ENCODE results near the gene CCDC51.
A peak's percentile ranks its signal among the peaks of the same experiment; 100 is the strongest.

Gene CCDC51

DNA sequence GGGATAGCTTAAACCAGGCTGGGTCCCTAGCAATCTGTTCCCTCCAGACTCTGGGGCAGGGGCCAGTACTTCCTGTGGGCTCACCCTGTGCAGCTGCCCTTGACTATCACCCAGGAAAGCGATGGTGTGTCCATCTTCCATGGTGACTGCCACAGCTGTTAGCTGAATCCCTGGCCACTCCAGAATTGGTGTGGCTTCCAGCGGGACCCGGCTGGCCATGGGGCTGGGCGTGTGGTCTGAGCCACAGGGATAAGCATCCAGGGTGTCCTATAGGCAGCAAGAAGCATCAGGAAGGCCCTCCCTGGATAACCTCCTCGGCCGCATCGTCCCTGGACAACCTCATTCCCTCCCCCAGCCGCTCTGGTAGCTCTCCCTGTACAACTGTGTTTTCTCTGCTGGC lies 17.2 kb downstream of the CCDC51 start:
- no peak for DNase-seq (ENCODE audit: low spot score)
- TF ChIP-seq, protein P1, sequence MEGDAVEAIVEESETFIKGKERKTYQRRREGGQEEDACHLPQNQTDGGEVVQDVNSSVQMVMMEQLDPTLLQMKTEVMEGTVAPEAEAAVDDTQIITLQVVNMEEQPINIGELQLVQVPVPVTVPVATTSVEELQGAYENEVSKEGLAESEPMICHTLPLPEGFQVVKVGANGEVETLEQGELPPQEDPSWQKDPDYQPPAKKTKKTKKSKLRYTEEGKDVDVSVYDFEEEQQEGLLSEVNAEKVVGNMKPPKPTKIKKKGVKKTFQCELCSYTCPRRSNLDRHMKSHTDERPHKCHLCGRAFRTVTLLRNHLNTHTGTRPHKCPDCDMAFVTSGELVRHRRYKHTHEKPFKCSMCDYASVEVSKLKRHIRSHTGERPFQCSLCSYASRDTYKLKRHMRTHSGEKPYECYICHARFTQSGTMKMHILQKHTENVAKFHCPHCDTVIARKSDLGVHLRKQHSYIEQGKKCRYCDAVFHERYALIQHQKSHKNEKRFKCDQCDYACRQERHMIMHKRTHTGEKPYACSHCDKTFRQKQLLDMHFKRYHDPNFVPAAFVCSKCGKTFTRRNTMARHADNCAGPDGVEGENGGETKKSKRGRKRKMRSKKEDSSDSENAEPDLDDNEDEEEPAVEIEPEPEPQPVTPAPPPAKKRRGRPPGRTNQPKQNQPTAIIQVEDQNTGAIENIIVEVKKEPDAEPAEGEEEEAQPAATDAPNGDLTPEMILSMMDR (IDR thresholded peaks at IDR 0.05; ENCODE audit: extremely low read depth, missing control alignments): no peak

DNA sequence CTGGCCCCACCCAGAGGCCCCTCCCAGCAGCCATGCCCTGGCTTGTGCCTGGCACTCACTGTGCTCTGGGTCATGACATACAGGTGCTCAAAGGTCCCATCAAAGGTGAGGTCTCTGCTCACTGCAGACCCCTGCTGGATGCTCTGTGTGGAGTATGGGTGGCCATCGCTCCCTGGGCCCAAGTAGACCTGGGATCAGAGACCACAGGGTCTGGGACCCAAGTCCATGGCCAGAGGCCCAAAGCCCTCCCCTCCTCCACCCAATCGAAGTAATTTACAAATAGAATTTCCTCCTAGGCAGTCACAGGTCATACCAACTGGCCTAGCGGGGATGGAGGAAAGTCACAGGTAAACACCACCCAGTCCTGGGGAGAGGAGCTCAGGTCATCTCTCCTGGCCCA lies 17.6 kb downstream of the CCDC51 start:
- TF ChIP-seq, protein P1 (IDR thresholded peaks at IDR 0.05; ENCODE audit: extremely low read depth, missing control alignments): no peak
- peak; percentile 39 for DNase-seq (ENCODE audit: low spot score)

DNA sequence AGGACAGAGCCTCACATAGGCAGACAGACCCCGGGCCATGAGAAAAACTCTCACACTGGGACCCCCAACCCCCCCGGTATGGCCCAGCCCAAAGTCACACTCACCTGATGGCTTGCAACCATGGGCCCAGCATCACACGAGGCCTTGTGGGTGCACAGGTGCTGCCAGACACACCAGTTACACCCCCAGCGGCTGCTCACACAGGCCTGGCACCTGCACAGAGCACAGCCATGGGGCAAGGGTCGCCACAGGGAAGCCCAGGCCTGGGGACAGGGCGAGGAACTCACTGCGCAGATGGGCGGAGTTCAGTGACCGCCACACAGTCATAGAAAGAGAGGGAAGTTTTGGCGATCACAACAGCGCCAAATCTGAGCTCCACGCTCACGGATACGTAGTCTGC lies 19.4 kb downstream of the CCDC51 start:
- TF ChIP-seq, protein P1 (IDR thresholded peaks at IDR 0.05; ENCODE audit: extremely low read depth, missing control alignments): no peak
- DNase-seq (ENCODE audit: low spot score): no peak

DNA sequence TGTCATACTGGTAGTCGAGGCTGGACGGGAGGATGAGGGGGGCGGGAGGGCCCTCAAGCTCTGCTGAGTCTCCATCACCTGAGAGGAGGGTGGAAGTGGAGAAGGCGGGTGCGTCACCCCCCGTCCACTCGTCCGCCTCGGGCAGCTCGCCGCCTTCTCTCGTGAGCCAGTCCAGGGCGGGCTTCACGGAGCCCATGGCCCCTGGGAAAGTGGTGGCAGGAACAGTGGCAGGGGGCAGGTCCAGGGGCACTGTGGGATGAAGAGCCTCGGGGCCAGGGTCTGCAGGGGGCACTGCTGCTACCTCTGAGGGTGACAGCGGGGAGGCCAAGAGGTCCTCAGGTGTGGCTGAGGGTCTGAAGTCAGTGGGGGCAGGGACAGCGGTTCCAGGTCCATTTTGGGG lies 20.3 kb downstream of the CCDC51 start:
- DNase-seq (ENCODE audit: low spot score): no peak
- TF ChIP-seq, protein P1 (IDR thresholded peaks at IDR 0.05; ENCODE audit: extremely low read depth, missing control alignments): no peak

DNA sequence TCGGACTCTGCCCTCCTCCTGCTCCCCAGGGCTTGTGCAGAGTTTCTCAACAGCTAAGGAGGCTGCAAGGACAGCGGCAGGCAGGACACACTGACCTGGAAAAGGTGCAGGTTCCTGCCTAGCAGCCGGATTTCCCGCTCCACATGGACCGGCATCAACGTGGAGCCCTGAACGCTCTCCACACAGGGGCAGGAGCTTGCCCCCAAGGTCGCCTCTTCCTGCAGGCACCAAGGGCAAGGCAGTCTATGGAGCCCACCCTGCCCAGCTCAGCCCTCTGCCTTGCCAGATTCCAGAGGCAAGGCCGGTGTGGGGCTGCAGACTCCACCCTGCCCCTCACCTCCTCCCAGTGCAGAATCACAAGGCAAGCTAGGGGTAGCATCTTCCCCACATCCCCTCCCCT lies 20.8 kb downstream of the CCDC51 start:
- TF ChIP-seq, protein P1 (IDR thresholded peaks at IDR 0.05; ENCODE audit: extremely low read depth, missing control alignments): no peak
- no peak for DNase-seq (ENCODE audit: low spot score)

DNA sequence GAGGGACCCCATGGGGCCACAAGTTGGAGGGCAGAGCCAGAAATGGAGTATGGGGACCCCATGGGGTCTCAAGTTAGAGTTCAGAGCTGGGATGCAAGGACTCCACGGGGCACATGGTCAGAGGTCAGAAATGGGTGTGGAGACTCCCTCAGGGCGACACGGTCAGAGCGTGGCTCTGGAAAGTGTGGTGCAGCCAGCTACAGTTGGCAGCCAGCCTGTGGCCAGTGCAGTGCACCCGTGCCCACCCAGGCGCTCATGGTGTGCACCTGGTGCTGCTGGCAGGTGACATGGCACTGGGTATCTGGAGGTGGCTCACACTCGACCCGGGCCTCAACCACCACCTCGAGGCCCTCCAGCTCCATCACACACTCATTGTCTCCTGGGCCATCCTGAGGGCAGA lies 21.3 kb downstream of the CCDC51 start:
- TF ChIP-seq, protein P1 (IDR thresholded peaks at IDR 0.05; ENCODE audit: extremely low read depth, missing control alignments): no peak

DNA sequence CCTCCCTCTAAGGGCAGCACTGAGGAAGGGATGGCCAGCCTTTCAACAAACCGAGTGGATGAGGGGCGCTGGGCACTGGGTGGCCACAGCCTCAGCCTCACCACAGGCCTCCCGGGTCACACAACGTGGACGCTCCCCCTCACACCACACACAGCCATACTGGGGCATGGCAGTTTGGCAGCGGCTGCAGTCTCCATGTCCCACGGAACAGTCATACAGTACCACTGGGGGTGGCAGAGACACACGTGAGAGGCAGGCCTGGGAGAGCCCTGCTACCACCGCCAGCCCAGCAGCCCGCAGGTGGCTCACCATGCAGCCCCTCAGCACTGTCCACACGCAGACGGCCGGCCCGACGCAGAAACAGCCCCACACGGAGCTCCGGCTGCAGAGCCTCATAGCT lies 21.8 kb downstream of the CCDC51 start:
- no peak for DNase-seq (ENCODE audit: low spot score)
- TF ChIP-seq, protein P1 (IDR thresholded peaks at IDR 0.05; ENCODE audit: extremely low read depth, missing control alignments): no peak

More for the DNA sequence above, 21.3 kb downstream of the CCDC51 start:
- peak; percentile 14 for DNase-seq (ENCODE audit: low spot score)

Measured in GM20000 (cell line).